Tibial nerve (tissue), 3 donors: ENCODE data around the gene CATSPER3.

Source experiments
- CTCF ChIP-seq, 5 experiments: fragments of 200-600 bp in 3 of 5; fragments of 450-650 bp in 2 of 5; sonication (generic) in 3 of 5; IDR thresholded peaks; one replicate each; pipeline ENCODE4 v1.5.1; 2016 to 2019; ENCODE audit warnings: antibody characterized with exemption in 5 of 5, mild to moderate bottlenecking in 3 of 5, moderate library complexity in 2 of 5
- POLR2A ChIP-seq, 2 donors: fragments of 450-650 bp; IDR thresholded peaks; one replicate each; pipeline ENCODE4 v1.6.1; 2017; ENCODE audit warnings: antibody characterized with exemption in 2 of 2, mild to moderate bottlenecking in 2 of 2, moderate library complexity in 2 of 2

- TF ChIP-seq CTCF (IDR thresholded peaks at IDR 0.05) = no peak
- TF ChIP-seq POLR2A (IDR thresholded peaks at IDR 0.05) = no peak
Measured at GRCh38 chr5:135059000-135059923, 91.6 kb downstream of the CATSPER3 start.
